Mononuclear cell (primary cell): ENCODE results near the gene CHGA. TPM values are rescaled to one million over a fixed set of nuclear protein-coding genes. Genes with fewer than 3 reads are reported as not detected.

Experiments used
- H3K27me3 ChIP-seq: 2 replicates; pipeline ENCODE4 v1.6.0; 2011; ENCODE audit warnings: low read length, control low read depth; ENCODE audit not compliant: insufficient read depth
- H3K4me1 ChIP-seq: 2 replicates; pipeline ENCODE4 v1.5.1; 2011; ENCODE audit warnings: mild to moderate bottlenecking, low read length, control low read depth; ENCODE audit not compliant: insufficient read depth
- H3K4me3 ChIP-seq: 2 replicates; pipeline ENCODE4 v1.5.1; 2011; ENCODE audit warnings: mild to moderate bottlenecking, low read length, moderate library complexity
- H3K9me3 ChIP-seq: 2 replicates; pipeline ENCODE4 v1.5.1; 2011; ENCODE audit warnings: low read depth, mild to moderate bottlenecking, control low read depth, low read length
- total RNA-seq: library from RNA; depleted of rRNA; stranded (reverse); fragments of >200 nt; gene quantifications from one replicate; pipeline ENCODE4 v1.2.3, GENCODE V29; 2012

CHGA gene
- total RNA-seq, 1 donor, result not detected

DNA sequence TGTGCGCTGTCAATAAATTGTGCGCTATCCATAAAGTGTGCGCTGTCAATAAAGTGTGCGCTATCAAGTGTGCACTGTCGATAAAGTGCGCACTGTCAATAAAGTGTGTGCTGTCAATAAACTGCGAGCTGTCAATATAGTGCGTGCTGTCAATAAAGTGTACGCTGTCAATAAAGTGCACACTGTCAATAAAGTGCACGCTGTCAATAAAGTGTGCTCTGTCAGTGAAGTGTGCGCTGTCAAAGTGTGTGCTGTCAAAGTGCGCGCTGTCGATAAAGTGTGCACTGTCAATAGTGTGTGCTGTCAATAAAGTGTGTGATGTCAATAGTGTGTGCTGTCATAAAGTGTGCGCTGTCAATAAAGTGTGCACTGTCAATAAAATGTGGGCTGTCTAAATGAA lies 2.9 kb upstream of the CHGA start:
- no peaks in the 10 kb centered on the region for H3K4me1 ChIP-seq
- no peaks in the 10 kb centered on the region for H3K9me3 ChIP-seq
- peaks cover 3% of the 10 kb centered on the region for H3K27me3 ChIP-seq
- H3K4me3 ChIP-seq, result no peak overlapping the region

GRCh38 chr14:92922155-92922735 lies 705 bp upstream of the CHGA start:
- H3K4me1 ChIP-seq, result no peaks in the 10 kb centered on the region
- H3K9me3 ChIP-seq, result no peaks in the 10 kb centered on the region
- H3K4me3 ChIP-seq, result no peak overlapping the region
- peaks cover 3% of the 10 kb centered on the region for H3K27me3 ChIP-seq

GRCh38 chr14:92923744-92924103 lies 774 bp downstream of the CHGA start:
- H3K4me3 ChIP-seq, result no peak overlapping the region
- H3K27me3 ChIP-seq, result peaks cover 3% of the 10 kb centered on the region
- no peaks in the 10 kb centered on the region for H3K4me1 ChIP-seq
- H3K9me3 ChIP-seq, result no peaks in the 10 kb centered on the region

GRCh38 chr14:92924247-92924646 lies 1.3 kb downstream of the CHGA start:
- Histone ChIP-seq H3K27me3 (peaks cover 3% of the 10 kb centered on the region), H3K4me1 (no peaks in the 10 kb centered on the region), H3K9me3 (no peaks in the 10 kb centered on the region), H3K4me3 (no peak overlapping the region)

GRCh38 chr14:92925446-92925845 lies 2.5 kb downstream of the CHGA start:
- H3K4me3 ChIP-seq, result no peak overlapping the region
- peaks cover 3% of the 10 kb centered on the region for H3K27me3 ChIP-seq
- H3K4me1 ChIP-seq, result no peaks in the 10 kb centered on the region
- H3K9me3 ChIP-seq, result no peaks in the 10 kb centered on the region

DNA sequence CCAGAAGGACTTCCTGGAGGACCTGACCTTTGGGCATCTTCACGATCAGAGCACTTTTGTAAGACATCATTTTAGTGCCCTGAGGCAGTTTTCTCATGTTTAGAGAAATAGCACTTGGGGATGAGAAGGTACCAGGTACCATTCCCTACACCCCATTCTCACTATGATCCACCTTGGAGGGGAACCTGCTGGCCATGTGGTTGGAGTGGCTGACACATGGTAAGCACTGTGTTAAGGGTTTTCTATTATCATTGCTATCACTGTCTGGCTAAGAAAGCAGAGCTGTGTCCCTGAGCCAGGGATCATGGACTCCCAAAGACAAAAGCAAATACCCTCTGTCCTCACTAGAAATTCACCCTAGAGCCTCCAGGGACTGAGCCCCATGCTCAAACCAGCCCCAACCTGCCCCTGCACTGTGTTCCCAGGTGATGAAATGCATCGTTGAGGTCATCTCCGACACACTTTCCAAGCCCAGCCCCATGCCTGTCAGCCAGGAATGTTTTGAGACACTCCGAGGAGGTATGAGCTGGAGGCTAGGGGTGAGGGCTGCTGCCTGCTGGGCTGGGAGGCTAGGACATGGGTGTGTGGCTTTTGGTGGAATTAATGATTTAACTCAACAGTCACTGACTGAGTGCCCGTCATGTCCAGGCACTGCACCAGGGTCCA lies 3.4 kb downstream of the CHGA start:
- Histone ChIP-seq H3K9me3 (no peaks in the 10 kb centered on the region), H3K4me1 (no peaks in the 10 kb centered on the region), H3K4me3 (no peak overlapping the region), H3K27me3 (peaks cover 3% of the 10 kb centered on the region)

- no peak overlapping the region for H3K4me3 ChIP-seq
- no peaks in the 10 kb centered on the region for H3K4me1 ChIP-seq
- no peaks in the 10 kb centered on the region for H3K9me3 ChIP-seq
- H3K27me3 ChIP-seq, result no peaks in the 10 kb centered on the region
These were observed 4.0 kb downstream of the CHGA start for GRCh38 chr14:92926931-92927330.

GRCh38 chr14:92927349-92928257 lies 4.7 kb downstream of the CHGA start:
- H3K9me3 ChIP-seq, result no peaks in the 10 kb centered on the region
- no peaks in the 10 kb centered on the region for H3K27me3 ChIP-seq
- H3K4me1 ChIP-seq, result no peaks in the 10 kb centered on the region
- no peak overlapping the region for H3K4me3 ChIP-seq

- Histone ChIP-seq H3K4me3 (no peak overlapping the region), H3K27me3 (no peaks in the 10 kb centered on the region)
These were observed 5.3 kb downstream of the CHGA start for GRCh38 chr14:92928258-92928629.

GRCh38 chr14:92928961-92929688 lies 6.2 kb downstream of the CHGA start:
- Histone ChIP-seq H3K4me1 (no peaks in the 10 kb centered on the region), H3K9me3 (no peaks in the 10 kb centered on the region), H3K27me3 (no peaks in the 10 kb centered on the region), H3K4me3 (no peak overlapping the region)

More at GRCh38 chr14:92928258-92928629, 5.3 kb downstream of the CHGA start:
- no peaks in the 10 kb centered on the region for H3K4me1 ChIP-seq
- no peaks in the 10 kb centered on the region for H3K9me3 ChIP-seq

- H3K4me1 ChIP-seq, result no peaks in the 10 kb centered on the region
- no peaks in the 10 kb centered on the region for H3K9me3 ChIP-seq
- H3K4me3 ChIP-seq, result no peak overlapping the region
- H3K27me3 ChIP-seq, result no peaks in the 10 kb centered on the region
These were observed 7.0 kb downstream of the CHGA start for GRCh38 chr14:92929689-92930608.

- no peaks in the 10 kb centered on the region for H3K4me1 ChIP-seq
- H3K27me3 ChIP-seq, result no peaks in the 10 kb centered on the region
- H3K4me3 ChIP-seq, result no peak overlapping the region
- H3K9me3 ChIP-seq, result no peaks in the 10 kb centered on the region
These were observed 8.0 kb downstream of the CHGA start for GRCh38 chr14:92930737-92931602.

GRCh38 chr14:92931681-92932447 lies 8.9 kb downstream of the CHGA start:
- Histone ChIP-seq H3K9me3 (no peaks in the 10 kb centered on the region), H3K4me1 (no peaks in the 10 kb centered on the region), H3K27me3 (no peaks in the 10 kb centered on the region), H3K4me3 (no peak overlapping the region)
